GM21381 (cell line): ENCODE measurements around the gene RBM28.

Experiments used
- ATAC-seq: cut with Tn5 transposase; IDR thresholded peaks from one replicate; pipeline ENCODE4 v1.9.1; 2021; ENCODE audit warnings: mild to moderate bottlenecking, moderate library complexity; ENCODE audit not compliant: unreplicated experiment

RBM28 gene

DNA sequence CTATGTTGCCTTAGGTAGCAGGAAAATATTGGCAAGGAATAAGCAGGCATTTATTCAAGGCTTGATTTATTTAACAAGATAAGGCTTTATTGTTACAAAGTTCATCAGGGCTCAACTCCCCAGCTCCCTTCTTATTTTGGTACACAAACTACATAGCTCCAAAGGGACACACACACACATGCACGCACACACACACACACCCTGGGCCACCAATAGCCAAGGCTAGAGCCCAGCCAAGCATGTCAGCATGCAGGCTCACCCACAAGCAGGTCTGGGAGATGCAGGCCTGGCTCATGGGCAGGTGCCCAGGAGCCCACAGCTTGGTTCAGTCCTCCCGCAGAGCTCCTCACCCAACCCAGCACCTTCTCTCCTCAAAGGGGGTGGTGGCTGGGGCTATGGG is 79.2 kb downstream of the RBM28 start:
- no peak for ATAC-seq

DNA sequence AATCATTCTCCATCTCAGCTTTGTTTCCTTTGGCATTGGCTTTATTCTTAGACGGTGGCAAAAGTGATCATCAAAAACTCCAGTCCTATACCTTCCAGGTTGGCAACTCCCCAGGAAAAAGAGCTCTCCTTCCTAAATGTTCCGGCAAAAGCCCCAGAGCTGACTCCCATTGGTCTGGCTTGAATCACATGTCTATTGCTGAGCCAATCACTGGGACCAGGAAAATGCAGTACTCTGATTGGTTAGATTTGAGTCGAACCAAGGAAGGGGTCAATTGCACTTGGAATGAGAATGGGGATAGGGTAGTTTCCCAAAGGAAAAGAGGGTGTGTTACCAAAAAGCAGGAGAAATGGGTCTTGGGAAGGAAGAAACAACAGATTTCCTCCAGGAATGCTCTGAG is 80.3 kb downstream of the RBM28 start:
- no peak for ATAC-seq

DNA sequence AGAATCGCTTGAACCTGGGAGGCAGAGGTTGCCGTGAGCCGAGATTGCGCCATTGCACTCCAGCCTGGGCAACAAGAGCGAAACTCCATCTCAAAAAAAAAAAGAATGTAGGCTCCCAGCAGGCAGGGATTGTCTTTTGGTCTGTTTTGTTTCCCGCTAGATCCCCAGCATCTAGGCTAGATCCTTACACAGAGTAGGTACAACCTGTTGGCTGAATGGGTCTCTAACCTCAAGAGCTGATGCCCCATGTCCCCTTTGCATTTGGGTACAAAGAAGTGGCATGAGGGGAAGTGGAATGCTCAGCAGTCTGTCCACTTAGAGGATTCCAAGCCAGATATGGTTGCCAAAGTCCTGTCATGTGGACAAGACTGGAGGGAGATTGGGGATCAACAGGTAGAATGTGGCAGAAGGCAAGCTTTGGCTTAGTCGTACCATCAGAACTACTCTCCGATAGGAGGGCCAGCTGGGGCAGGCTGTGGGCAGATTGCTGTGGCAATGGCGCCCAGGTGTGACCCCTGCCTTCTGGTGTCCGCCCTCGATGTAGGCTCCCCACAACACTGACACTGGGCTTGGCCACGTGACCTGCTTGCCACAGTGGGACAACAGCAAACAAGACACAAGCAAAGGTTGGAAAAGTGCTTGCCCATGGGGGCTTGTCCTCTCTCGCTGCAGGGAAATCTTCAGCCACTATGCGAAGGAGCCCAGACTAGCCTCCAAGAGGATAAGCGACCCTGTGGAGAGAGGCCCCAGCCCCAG is 81.3 kb downstream of the RBM28 start:
- ATAC-seq: no peak

DNA sequence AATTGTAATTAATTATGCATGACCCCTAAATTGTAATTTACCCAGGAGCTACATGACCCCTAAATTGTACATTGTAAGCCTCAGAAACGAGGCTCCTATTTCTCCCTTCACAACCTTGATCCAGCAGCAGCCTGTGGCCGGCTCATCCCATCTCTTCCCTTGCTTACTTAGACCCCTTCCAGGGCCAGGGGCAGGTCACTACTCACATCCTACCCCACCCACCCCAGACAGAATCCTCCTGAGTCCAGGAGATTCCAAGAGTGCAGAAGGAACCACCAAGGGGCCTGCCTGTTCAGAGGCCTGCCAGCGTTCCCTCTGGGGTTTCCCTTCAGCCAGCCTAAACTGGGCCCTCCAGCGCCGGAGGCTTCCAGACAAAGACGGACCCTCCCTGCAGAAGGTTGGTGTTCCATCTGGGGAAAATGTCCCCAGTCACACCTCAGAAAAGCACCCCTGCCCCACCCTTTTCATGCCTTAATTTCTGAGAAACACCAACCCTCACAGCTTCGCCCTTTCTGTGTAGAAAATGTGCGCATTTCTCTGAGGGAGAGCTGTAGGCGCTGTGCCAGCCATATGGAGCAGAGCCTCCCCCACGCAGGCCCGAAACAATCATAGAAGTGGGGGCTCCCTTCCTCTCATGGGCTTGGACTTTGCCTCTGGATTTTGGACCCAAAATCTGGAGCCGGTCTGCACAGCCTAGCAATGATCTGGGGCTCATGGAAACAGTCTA is 83.5 kb downstream of the RBM28 start:
- no peak for ATAC-seq

DNA sequence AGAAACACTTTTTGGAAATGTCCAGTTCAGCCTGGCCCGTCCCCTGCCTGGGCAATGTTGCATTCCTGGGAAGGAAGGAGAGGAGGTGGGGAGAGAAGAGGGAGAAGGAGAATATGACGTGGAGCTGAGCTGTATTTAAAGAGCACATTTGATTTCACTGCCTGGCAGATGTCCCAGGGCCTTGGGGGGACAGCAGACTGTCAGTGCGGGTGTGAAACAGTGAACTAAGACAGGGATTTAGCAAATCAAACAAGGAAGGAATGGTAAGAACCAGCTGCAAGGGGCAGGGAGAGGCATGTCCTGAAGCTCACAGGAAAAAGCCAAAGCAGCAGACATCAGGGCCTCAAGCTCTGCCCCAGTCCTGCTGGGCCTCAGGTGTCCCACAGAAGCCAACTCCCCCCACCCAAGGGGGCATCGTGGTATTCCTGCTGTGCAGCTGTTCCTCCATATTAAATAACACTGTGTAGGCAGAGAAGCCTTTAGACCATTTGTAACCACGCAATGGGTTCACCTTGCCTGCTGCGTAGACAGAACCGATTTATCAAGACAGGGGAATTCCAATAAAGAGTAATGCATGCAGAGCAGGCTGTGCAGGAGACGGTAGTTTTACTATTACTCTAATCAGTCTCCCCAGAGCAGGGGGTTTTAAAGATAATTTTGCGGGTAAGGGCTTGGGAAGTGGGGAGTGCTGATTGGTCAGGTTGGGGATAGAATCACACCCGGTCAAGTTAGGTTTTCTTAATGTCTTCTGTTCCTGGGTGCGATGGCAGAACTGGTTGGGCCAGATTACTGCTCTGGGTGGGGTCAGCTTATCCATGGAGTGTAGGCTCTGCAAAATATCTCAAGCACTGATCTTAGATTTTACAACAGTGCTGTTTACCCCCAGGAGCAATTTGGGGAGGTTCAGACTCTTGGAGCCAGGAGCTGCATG is 84.3 kb downstream of the RBM28 start:
- no peak for ATAC-seq

DNA sequence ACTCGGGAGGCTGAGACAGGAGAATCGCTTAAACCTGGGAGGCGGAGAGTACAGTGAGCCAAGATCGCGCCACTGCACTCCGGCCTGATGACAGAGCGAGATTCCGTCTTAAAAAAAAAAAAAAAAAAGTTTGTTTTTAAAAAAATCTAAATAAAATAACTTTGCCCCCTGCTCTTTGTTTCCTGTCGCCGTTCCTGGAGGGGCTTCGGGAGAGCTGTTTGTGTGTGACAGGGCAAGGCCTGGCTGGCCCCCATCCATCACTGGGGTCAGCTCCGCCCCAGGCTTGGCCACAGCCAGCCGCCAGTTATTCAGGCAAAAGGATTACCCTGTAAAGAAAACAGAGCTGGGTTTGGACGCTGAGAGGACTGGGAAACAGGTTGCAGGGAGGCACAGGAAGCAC is 86.2 kb downstream of the RBM28 start:
- ATAC-seq: no peak

DNA sequence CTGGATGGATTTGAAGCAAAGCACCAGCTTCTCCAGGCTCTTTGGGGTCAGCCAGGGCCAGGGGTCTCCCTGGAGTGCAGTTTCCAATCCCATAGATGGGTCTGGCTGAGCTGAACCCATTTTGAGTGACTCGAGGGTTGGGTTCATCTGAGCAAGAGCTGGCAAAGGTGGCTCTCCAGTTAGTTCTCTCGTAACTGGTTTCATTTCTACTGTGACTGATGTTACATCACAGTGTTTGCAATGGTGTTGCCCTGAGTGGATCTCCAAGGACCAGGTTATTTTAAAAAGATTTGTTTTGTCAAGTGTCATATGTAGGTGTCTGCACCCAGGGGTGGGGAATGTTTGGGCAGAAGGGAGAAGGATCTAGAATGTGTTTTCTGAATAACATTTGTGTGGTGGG is 88.4 kb downstream of the RBM28 start:
- ATAC-seq: no peak

DNA sequence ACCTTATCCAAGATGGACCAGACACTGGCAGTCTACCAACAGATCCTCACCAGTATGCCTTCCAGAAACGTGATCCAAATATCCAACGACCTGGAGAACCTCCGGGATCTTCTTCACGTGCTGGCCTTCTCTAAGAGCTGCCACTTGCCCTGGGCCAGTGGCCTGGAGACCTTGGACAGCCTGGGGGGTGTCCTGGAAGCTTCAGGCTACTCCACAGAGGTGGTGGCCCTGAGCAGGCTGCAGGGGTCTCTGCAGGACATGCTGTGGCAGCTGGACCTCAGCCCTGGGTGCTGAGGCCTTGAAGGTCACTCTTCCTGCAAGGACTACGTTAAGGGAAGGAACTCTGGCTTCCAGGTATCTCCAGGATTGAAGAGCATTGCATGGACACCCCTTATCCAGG is 89.2 kb downstream of the RBM28 start:
- no peak for ATAC-seq

DNA sequence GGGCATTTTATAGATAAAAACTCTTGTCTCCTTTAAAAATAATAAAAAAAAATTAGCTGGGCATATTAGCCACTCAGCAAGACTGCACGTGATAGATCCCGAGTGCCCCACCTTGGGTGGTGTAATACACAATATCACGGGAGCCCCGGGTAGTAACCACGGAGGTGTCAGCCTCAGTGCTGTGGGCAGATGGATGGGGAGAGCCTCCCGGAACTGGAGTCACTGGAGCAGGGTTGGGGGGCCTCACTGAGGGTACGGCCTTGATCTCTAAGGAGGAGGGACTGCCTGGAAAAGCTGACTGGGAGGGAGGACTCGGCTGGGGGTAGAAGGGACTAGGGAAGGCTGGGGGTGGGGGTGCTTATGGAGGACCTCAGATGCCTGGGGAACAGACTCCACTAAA is 90.0 kb downstream of the RBM28 start:
- no peak for ATAC-seq

DNA sequence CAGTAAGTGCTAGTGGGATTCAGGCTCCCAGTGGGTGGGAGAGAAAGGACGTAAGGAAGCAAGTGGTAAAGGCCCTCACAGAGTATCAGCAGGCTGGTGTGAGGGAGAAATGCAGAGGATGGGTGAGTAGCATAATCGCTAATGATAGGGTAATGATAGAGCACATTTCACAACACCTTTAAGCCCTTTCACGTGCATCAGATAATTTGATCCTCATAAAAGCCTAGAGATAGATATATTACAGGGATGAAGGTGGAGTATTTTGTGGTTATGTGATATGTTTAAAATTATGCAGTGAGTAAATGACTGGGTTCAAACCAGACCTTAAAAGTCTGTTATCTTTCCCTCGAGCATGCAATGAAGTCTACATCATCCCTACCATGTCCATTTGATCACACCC is 92.4 kb downstream of the RBM28 start:
- no peak for ATAC-seq
